HepG2 (cell line): ENCODE data around the gene C2orf92. TPM values are rescaled to one million over a fixed set of nuclear protein-coding genes. Genes with fewer than 3 reads are reported as not detected.

Source experiments
- ATF7 ChIP-seq, 2 experiments: fragments of 450-650 bp in 1 of 2; sonication (generic) in 1 of 2; formaldehyde crosslinking in 1 of 2; IDR thresholded peaks; 2 replicates each; pipeline versions ENCODE4 v1.4.0 to v1.6.1; 2016 to 2020; ENCODE audit warnings: antibody characterized with exemption in 1 of 2, mild to moderate bottlenecking in 1 of 2, missing genetic modification reagents in 1 of 2
- BHLHE40 ChIP-seq: IDR thresholded peaks from 2 replicates; pipeline ENCODE4 v1.6.1; 2011; ENCODE audit warnings: low read length, improper control_type of control experiment
- CCAR2 ChIP-seq: fragments of 200-400 bp; formaldehyde crosslinking; optimal IDR thresholded peaks from 2 replicates; pipeline ENCODE3; 2018; ENCODE audit warnings: low read depth, mild to moderate bottlenecking, low read length, moderate library complexity
- HCFC1 ChIP-seq: fragments of 150-350 bp; IDR thresholded peaks from 2 replicates; pipeline ENCODE4 v1.6.1; 2014; ENCODE audit warnings: low read depth, low read length
- HDAC6 ChIP-seq: fragments of 200-600 bp; sonication (generic); IDR thresholded peaks from 2 replicates; pipeline ENCODE4 v1.7.0; 2017; ENCODE audit warnings: mild to moderate bottlenecking, antibody characterized with exemption, low read length, low read depth
- HMG20B ChIP-seq: conservative IDR thresholded peaks from 2 replicates; pipeline ENCODE4 v1.6.1; 2016; ENCODE audit warnings: missing genetic modification reagents, missing compliant biosample characterization
- IKZF1 ChIP-seq: fragments of 450-650 bp; IDR thresholded peaks from 2 replicates; pipeline ENCODE4 v1.7.1; 2016
- JUND ChIP-seq: sonication (generic); formaldehyde crosslinking; IDR thresholded peaks from 2 replicates; pipeline ENCODE4 v1.8.0; 2022; ENCODE audit warnings: mild to moderate bottlenecking, missing genetic modification reagents
- KAT8 ChIP-seq: IDR thresholded peaks from 2 replicates; pipeline ENCODE4 v1.6.1; 2016; ENCODE audit warnings: missing genetic modification reagents, missing compliant biosample characterization
- KDM5A ChIP-seq: fragments of 200-600 bp; sonication (generic); IDR thresholded peaks from 2 replicates; pipeline ENCODE4 v1.7.0; 2018; ENCODE audit warnings: antibody characterized with exemption, mild to moderate bottlenecking, low read length, borderline replicate concordance
- MAFG ChIP-seq: sonication (generic); formaldehyde crosslinking; IDR thresholded peaks from 2 replicates; pipeline ENCODE4 v1.5.1; 2020; ENCODE audit warnings: mild to moderate bottlenecking, missing genetic modification reagents
- NFIB ChIP-seq: sonication (generic); formaldehyde crosslinking; IDR thresholded peaks from 2 replicates; pipeline ENCODE4 v1.9.0; 2021; ENCODE audit warnings: missing genetic modification reagents, mild to moderate bottlenecking, borderline replicate concordance
- NFKB2 ChIP-seq: sonication (generic); formaldehyde crosslinking; IDR thresholded peaks from 2 replicates; pipeline ENCODE4 v1.4.0; 2020; ENCODE audit warnings: missing genetic modification reagents, borderline replicate concordance
- POLR2G ChIP-seq: fragments of 200-400 bp; formaldehyde crosslinking; IDR thresholded peaks from 2 replicates; pipeline ENCODE4 v1.6.1; 2018; ENCODE audit warnings: mild to moderate bottlenecking, low read depth, low read length, moderate library complexity
- SIX4 ChIP-seq: sonication (generic); formaldehyde crosslinking; IDR thresholded peaks from 2 replicates; pipeline ENCODE4 v1.4.0; 2020; ENCODE audit warnings: missing genetic modification reagents
- SOX13 ChIP-seq, 3 experiments: fragments of 450-650 bp in 1 of 3; sonication (generic) in 1 of 3; formaldehyde crosslinking in 1 of 3; IDR thresholded peaks in 2 of 3; conservative IDR thresholded peaks in 1 of 3; 2 replicates each; pipeline versions ENCODE4 v1.5.0 to v1.6.1; 2016 to 2020; ENCODE audit warnings: antibody characterized with exemption in 1 of 3, mild to moderate bottlenecking in 1 of 3, missing compliant biosample characterization in 1 of 3, missing genetic modification reagents in 1 of 3, moderate library complexity in 1 of 3
- SRSF1 ChIP-seq: fragments of 200-400 bp; formaldehyde crosslinking; optimal IDR thresholded peaks from 2 replicates; pipeline ENCODE3; 2017; ENCODE audit warnings: mild to moderate bottlenecking, low read depth, low read length, moderate library complexity
- ZNF256 ChIP-seq: sonication (generic); formaldehyde crosslinking; conservative IDR thresholded peaks from 2 replicates; pipeline ENCODE4 v1.4.0; 2020; ENCODE audit warnings: missing genetic modification reagents
- ZNF768 ChIP-seq: sonication (generic); formaldehyde crosslinking; IDR thresholded peaks from 2 replicates; pipeline ENCODE4 v1.4.0; 2020; ENCODE audit warnings: missing genetic modification reagents
- polyA plus RNA-seq, 8 experiments: library from polyadenylated mRNA; depleted of rRNA in 3 of 8; stranded (reverse) in 7 of 8; unstranded in 1 of 8; fragments of >200 nt; fragmentation: Illumina TruSeq in 4 of 8; extraction: Trizol in 4 of 8; gene quantifications; 2 replicates each; pipeline versions ENCODE4 v1.2.1 to v1.2.3, GENCODE V29; 2011 to 2016; ENCODE audit warnings: low read depth in 4 of 8, missing spikeins in 1 of 8, mixed read lengths in 1 of 8; ENCODE audit not compliant: insufficient read depth in 1 of 8
- total RNA-seq, 5 experiments: library from RNA; depleted of rRNA; stranded (reverse); fragments of >200 nt; fragmentation: Illumina TruSeq; extraction: Trizol; gene quantifications; 2 replicates each; pipeline ENCODE4 v1.2.3, GENCODE V29; 2016; ENCODE audit warnings: low read depth in 1 of 5
- TF ChIP-seq, protein P1 (sequence below): sonication (generic); formaldehyde crosslinking; IDR thresholded peaks from 2 replicates; pipeline ENCODE4 v1.5.1; 2020; ENCODE audit warnings: mild to moderate bottlenecking, missing genetic modification reagents
- TF ChIP-seq, protein P2 (sequence below): IDR thresholded peaks from 2 replicates; pipeline ENCODE4 v1.6.1; 2016; ENCODE audit warnings: control low read depth
- TF ChIP-seq, protein P3 (sequence below): sonication (generic); formaldehyde crosslinking; IDR thresholded peaks from 2 replicates; pipeline ENCODE4 v1.4.0; 2020; ENCODE audit warnings: missing genetic modification reagents

C2orf92 gene
- total and polyA plus RNA-seq, 2 of the 13 experiments (the other 11 are each of a cell fraction or from before 2014, with no cell fraction given) = 4.9 to 5.0 TPM

DNA sequence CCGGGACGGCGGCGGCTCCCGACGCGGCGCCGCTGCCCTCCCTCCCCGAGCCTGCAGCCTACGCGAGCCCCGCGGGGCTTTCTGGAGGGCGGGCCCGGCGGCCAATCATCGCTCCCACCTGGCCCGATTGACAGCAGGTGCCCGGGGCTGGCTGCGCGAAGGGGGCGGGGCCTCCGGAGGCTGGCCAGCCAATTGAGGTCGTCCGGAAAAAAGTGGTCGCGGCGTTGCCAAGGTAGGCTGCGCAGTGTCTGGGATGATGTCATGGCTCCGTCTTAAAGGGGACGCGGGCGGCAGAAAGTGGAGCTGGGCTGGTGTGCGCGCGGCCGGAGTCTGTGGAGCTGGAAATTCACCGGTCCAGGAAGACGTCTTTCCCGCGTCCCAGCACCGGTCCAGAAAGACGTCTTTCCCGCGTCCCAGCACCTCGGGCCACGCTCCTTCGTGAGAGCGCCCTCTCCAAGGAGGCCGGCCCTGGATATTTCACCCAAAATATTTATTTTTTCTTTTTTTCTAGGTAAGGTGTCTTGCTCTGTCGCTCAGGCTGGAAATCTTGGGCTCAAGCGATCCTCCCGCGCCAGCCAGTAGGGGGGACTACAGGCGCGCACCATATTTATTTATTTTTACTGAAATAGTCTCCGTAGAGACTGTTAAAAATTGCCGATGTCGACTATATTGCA is 5.4 kb upstream of the C2orf92 start, which contains the start of gene ACTR1B (continued):
- TF ChIP-seq, protein P1, sequence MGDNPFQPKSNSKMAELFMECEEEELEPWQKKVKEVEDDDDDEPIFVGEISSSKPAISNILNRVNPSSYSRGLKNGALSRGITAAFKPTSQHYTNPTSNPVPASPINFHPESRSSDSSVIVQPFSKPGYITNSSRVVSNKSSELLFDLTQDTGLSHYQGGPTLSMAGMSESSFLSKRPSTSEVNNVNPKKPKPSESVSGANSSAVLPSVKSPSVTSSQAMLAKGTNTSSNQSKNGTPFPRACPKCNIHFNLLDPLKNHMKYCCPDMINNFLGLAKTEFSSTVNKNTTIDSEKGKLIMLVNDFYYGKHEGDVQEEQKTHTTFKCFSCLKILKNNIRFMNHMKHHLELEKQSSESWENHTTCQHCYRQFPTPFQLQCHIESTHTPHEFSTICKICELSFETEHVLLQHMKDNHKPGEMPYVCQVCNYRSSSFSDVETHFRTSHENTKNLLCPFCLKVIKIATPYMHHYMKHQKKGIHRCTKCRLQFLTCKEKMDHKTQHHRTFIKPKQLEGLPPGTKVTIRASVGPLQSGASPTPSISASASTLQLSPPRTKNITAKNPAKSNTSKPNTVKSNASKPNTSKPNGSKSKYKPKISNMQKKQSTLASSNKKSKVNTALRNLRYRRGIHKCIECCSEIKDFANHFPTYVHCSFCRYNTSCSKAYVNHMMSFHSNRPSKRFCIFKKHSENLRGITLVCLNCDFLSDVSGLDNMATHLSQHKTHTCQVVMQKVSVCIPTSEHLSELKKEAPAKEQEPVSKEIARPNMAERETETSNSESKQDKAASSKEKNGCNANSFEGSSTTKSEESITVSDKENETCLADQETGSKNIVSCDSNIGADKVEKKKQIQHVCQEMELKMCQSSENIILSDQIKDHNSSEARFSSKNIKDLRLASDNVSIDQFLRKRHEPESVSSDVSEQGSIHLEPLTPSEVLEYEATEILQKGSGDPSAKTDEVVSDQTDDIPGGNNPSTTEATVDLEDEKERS (CRISPR knock-in tag) = 0 out of 2 replicates have a peak, but pooled peaks have one; percentile 28
- peak; percentile 95 for TF ChIP-seq JUND (CRISPR knock-in tag)
- peak; percentile 89 for TF ChIP-seq POLR2G
- no peak for TF ChIP-seq IKZF1
- TF ChIP-seq SOX13 (IDR thresholded peaks at IDR 0.05) = peak; percentile 66
- no peak; a peak in 2 of 4 replicates for TF ChIP-seq SOX13 (CRISPR knock-in tag; conservative IDR thresholded peaks at IDR 0.05 in 1 of 2, IDR thresholded peaks at IDR 0.05 in 1 of 2)
- peak; percentile 99 for TF ChIP-seq ATF7 (IDR thresholded peaks at IDR 0.05)
- peak; percentile 100 for TF ChIP-seq ATF7 (CRISPR knock-in tag; IDR thresholded peaks at IDR 0.05)
- TF ChIP-seq HCFC1 = peak; percentile 27; the same call in 1 of the 2 replicates
- no peak for TF ChIP-seq CCAR2
- TF ChIP-seq NFIB (CRISPR knock-in tag) = no peak
- TF ChIP-seq MAFG = no peak
- TF ChIP-seq ZNF768 = peak; percentile 64; the same call in 1 of the 2 replicates
- peak; percentile 66 for TF ChIP-seq SRSF1
- TF ChIP-seq, protein P2, sequence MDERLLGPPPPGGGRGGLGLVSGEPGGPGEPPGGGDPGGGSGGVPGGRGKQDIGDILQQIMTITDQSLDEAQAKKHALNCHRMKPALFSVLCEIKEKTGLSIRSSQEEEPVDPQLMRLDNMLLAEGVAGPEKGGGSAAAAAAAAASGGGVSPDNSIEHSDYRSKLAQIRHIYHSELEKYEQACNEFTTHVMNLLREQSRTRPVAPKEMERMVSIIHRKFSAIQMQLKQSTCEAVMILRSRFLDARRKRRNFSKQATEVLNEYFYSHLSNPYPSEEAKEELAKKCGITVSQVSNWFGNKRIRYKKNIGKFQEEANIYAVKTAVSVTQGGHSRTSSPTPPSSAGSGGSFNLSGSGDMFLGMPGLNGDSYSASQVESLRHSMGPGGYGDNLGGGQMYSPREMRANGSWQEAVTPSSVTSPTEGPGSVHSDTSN (CRISPR knock-in tag) = peak; percentile 93
- TF ChIP-seq NFKB2 = peak; percentile 78; the same call in 1 of the 2 replicates
- no peak for TF ChIP-seq HDAC6
- TF ChIP-seq KDM5A = no peak
- TF ChIP-seq ZNF256 (CRISPR knock-in tag) = peak; percentile 76
- TF ChIP-seq, protein P3, sequence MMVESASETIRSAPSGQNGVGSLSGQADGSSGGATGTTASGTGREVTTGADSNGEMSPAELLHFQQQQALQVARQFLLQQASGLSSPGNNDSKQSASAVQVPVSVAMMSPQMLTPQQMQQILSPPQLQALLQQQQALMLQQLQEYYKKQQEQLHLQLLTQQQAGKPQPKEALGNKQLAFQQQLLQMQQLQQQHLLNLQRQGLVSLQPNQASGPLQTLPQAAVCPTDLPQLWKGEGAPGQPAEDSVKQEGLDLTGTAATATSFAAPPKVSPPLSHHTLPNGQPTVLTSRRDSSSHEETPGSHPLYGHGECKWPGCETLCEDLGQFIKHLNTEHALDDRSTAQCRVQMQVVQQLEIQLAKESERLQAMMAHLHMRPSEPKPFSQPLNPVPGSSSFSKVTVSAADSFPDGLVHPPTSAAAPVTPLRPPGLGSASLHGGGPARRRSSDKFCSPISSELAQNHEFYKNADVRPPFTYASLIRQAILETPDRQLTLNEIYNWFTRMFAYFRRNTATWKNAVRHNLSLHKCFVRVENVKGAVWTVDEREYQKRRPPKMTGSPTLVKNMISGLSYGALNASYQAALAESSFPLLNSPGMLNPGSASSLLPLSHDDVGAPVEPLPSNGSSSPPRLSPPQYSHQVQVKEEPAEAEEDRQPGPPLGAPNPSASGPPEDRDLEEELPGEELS (CRISPR knock-in tag) = peak; percentile 43; the same call in 1 of the 2 replicates
- TF ChIP-seq HMG20B (CRISPR knock-in tag) = no peak
- peak; percentile 24; the same call in 1 of the 2 replicates for TF ChIP-seq BHLHE40
- peak; percentile 71; the same call in 1 of the 2 replicates for TF ChIP-seq KAT8 (CRISPR knock-in tag)
- TF ChIP-seq SIX4 (CRISPR knock-in tag) = peak; percentile 16; the same call in 1 of the 2 replicates
